IPS-NIHi11 (cell line): ENCODE measurements around the gene CAMKMT.

Source experiments
- DNase-seq: peaks from one replicate; pipeline ENCODE4 v3.0.0; 2012; ENCODE audit warnings: mixed read lengths, low spot score

Gene CAMKMT

GRCh38 chr2:44772669-44773378 lies 411.1 kb downstream of the CAMKMT start:
- DNase-seq = no peak

- no peak for DNase-seq
Measured at GRCh38 chr2:44774826-44775492, 413.2 kb downstream of the CAMKMT start.

- no peak for DNase-seq
Measured at GRCh38 chr2:44777036-44777435, 415.3 kb downstream of the CAMKMT start.

- peak; percentile 67 for DNase-seq
Measured at GRCh38 chr2:44777537-44777936, 415.8 kb downstream of the CAMKMT start.

GRCh38 chr2:44778221-44778654 lies 416.5 kb downstream of the CAMKMT start:
- peak; percentile 49 for DNase-seq

- DNase-seq = peak; percentile 80
Measured at GRCh38 chr2:44778671-44779476, 417.1 kb downstream of the CAMKMT start.

- DNase-seq = no peak
Measured at GRCh38 chr2:44779793-44780192, 418.0 kb downstream of the CAMKMT start.

GRCh38 chr2:44780406-44780805 lies 418.7 kb downstream of the CAMKMT start:
- DNase-seq = no peak

GRCh38 chr2:44785433-44785832 lies 423.7 kb downstream of the CAMKMT start:
- no peak for DNase-seq

GRCh38 chr2:44786045-44786816 lies 424.5 kb downstream of the CAMKMT start:
- DNase-seq = no peak

- no peak for DNase-seq
Measured at GRCh38 chr2:44786817-44787214, 425.1 kb downstream of the CAMKMT start.

- no peak for DNase-seq
Measured at GRCh38 chr2:44787663-44788062, 425.9 kb downstream of the CAMKMT start.

GRCh38 chr2:44789446-44789845 lies 427.7 kb downstream of the CAMKMT start:
- DNase-seq = no peak

- peak; percentile 60 for DNase-seq
Measured at GRCh38 chr2:44789971-44790721, 428.4 kb downstream of the CAMKMT start.

GRCh38 chr2:44793322-44793870 lies 431.6 kb downstream of the CAMKMT start:
- no peak for DNase-seq

GRCh38 chr2:44796771-44797170 lies 435.0 kb downstream of the CAMKMT start:
- DNase-seq = no peak

- DNase-seq = no peak
Measured at GRCh38 chr2:44798139-44798659, 436.5 kb downstream of the CAMKMT start.

GRCh38 chr2:44799105-44799504 lies 437.4 kb downstream of the CAMKMT start:
- DNase-seq = no peak

GRCh38 chr2:44799754-44800153 lies 438.0 kb downstream of the CAMKMT start:
- no peak for DNase-seq

- peak; percentile 37 for DNase-seq
Measured at GRCh38 chr2:44801289-44801840, 439.6 kb downstream of the CAMKMT start.
